Heart right ventricle (tissue), 16 donors: ENCODE measurements around the gene FBXL2. TPM values are rescaled to one million over a fixed set of nuclear protein-coding genes. Genes with fewer than 3 reads are reported as not detected.

ENCODE experiments used
- ATAC-seq, 8 donors: fragments of 200-7000 bp; cut with Tn5 transposase; one replicate each; pipeline ENCODE4 v1.9.1; 2020; ENCODE audit warnings: mild to moderate bottlenecking in 8 of 8, moderate library complexity in 8 of 8, moderate number of reproducible peaks in 1 of 8
- DNase-seq, 2 donors: peaks; one replicate each; pipeline ENCODE4 v3.0.0-alpha.2; 2020
- H3K27ac ChIP-seq, 10 donors: fragments of 200-600 bp; sonication (generic) in 2 of 10; one replicate each; pipeline versions ENCODE4 v1.5.0 to v1.8.0; 2020 to 2022; ENCODE audit warnings: mild to moderate bottlenecking in 3 of 10
- H3K27me3 ChIP-seq, 7 donors: fragments of 200-600 bp; one replicate each; pipeline ENCODE4 v1.8.0; 2021 to 2022; ENCODE audit warnings: mild to moderate bottlenecking in 2 of 7
- H3K36me3 ChIP-seq, 9 donors: fragments of 200-600 bp; sonication (generic) in 1 of 9; one replicate each; pipeline versions ENCODE4 v1.5.0 to v1.8.0; 2020 to 2022; ENCODE audit warnings: mild to moderate bottlenecking in 2 of 9
- H3K4me1 ChIP-seq, 9 donors: fragments of 200-600 bp; sonication (generic) in 1 of 9; one replicate each; pipeline versions ENCODE4 v1.5.0 to v1.8.0; 2020 to 2022; ENCODE audit warnings: mild to moderate bottlenecking in 4 of 9
- H3K4me3 ChIP-seq, 10 donors: fragments of 200-600 bp; sonication (generic) in 2 of 10; one replicate each; pipeline versions ENCODE4 v1.5.0 to v1.8.0; 2020 to 2022; ENCODE audit warnings: mild to moderate bottlenecking in 7 of 10, moderate library complexity in 2 of 10
- H3K9me3 ChIP-seq, 11 donors: fragments of 200-600 bp in 10 of 11; sonication (generic) in 2 of 11; one replicate each; pipeline versions ENCODE4 v1.5.0 to v1.8.0; 2013 to 2022; ENCODE audit warnings: mild to moderate bottlenecking in 2 of 11, control low read depth in 1 of 11, moderate library complexity in 1 of 11
- CTCF ChIP-seq, 9 donors: fragments of 200-600 bp; sonication (generic) in 2 of 9; IDR thresholded peaks; one replicate each; pipeline versions ENCODE4 v1.5.0 to v1.8.0; 2021 to 2022; ENCODE audit warnings: antibody characterized with exemption in 9 of 9, mild to moderate bottlenecking in 5 of 9, moderate library complexity in 1 of 9
- WGBS, 2 donors: extraction: QIAGEN DNeasy Blood & Tissue Kit; methylation state at CpG; one replicate each; pipeline ENCODE4 v1.1.7; 2013; ENCODE audit warnings: inconsistent platforms in 1 of 2; 5-methylcytosine and 5-hydroxymethylcytosine counted together
- intact Hi-C, 10 donors: fragments of 100-400 bp; cut with DNase I; formaldehyde crosslinking; loops; one replicate each; pipeline versions ENCODE4 v1.11.1 to v1.14.2; 2022
- polyA plus RNA-seq, 2 donors: library from polyadenylated mRNA; stranded (reverse); fragments of 200-250 nt; gene quantifications; one replicate each; pipeline ENCODE4 v1.2.3, GENCODE V29; 2013
- total RNA-seq, 10 donors: library from RNA; stranded (reverse); fragmentation: NEBNext Ultra II Directional in 3 of 10; extraction: Animal tissue kit (Norgen Biotek cat#: 25700) in 3 of 10; gene quantifications; one replicate each; pipeline versions ENCODE4 v1.2.1 to v1.2.4, GENCODE V29; 2021 to 2023
- donor health status: Arrhythmogenic right ventricular cardiomyopathy.
- donor health status: ischemic (EF 13 %, LVEDD 7.1; RV severe dilation, severe dysfunction).
- donor health status: healthy with polysubstance abuse.
- donor health status: DM: no; HTN: yes; CAD: no.
- donor health status: DM: no; HTN: no; CAD: no.
- donor health status: ischemic (EF 25% LVEDD 6.9; RV normal size, moderate dysfunction).
- donor health status: ischemic (EF 25% LVEDD 5.7; RV mildly dilated, moderate dysfunction).
- donor health status: healthy.
- donor health status: DM: yes; HTN: yes; CAD: no.
- donor health status: Ischemic cardiomyopathy.
- donor health status: ischemic (EF 35%, LVEDD 5.7; RV mildly dilated, moderate dysfunction).
- donor health status: nonischemic (EF 11% LVEDD 7.7; RV severe dilation, severe dysfunction).
- donor health status: DM: yes; HTN: yes; CAD: no.
- donor health status: PGD.
- donor health status: ischemic (EF 29% LVEDD 5.4; RV normal size, mild dysfunction).
- donor health status: nonischemic (EF 23%, LVEDD 6.1; RV moderate dilation, normal function).

The FBXL2 gene
- total and polyA plus RNA-seq, 12 donors: 0.87 to 3.6 (median 2.0) TPM

DNA sequence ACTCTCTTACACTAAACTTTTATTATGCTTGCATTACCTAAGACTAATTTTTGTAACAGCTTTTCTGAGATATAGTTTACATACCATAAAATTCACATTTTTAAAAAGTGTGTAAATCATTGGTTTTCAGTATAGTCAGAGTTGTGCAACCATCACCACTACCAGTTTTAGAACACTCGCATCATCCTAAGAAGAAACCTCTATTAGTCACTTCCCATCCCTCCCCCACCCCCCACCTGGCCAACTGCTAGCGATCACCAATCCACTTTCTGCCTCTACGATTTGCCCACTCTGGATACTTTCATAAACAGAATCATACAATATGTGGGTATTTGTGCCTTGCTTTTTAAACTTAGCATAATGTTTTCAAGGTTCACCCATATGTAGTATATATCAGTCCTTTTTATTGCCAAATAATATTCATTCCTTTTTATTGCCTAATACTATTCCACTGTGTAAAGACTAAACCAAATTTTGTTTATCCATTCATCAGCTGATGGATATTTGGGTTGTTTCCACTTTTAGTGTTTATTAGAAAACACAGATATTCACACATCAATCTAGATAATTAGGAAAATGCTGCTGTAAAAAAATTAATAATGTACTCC is 139.9 kb downstream of the FBXL2 start:
- no peak for DNase-seq

GRCh38 chr3:33419948-33420347 is 142.7 kb downstream of the FBXL2 start:
- no peak for ATAC-seq
- Histone ChIP-seq H3K4me1 (peaks cover 0 to 31% (median 6%) of the 10 kb centered on the region in 9 donors), H3K27me3 (no peaks in the 10 kb centered on the region), H3K9me3 (no peaks in the 10 kb centered on the region), H3K4me3 (no peak overlapping the region), H3K27ac (peak overlapping the region in 1 of 10 donors; percentile 65), H3K36me3 (peaks cover 0 to 97% (median 12%) of the 10 kb centered on the region in 9 donors)
- intact Hi-C loops: no loop called here
- no peak for DNase-seq
- TF ChIP-seq CTCF (IDR thresholded peaks at IDR 0.05): no peak
- WGBS, 2 donors: 88 to 98% methylated on average over 1 of the region's 1 CpG

More for the DNA sequence above, 139.9 kb downstream of the FBXL2 start:
- no peak overlapping the region for H3K27ac ChIP-seq
- H3K27me3 ChIP-seq: no peaks in the 10 kb centered on the region
- peaks cover 0 to 26% (median 0%) of the 10 kb centered on the region in 9 donors for H3K4me1 ChIP-seq
- no peak for TF ChIP-seq CTCF (IDR thresholded peaks at IDR 0.05)
- intact Hi-C loops: no loop called here
- peaks cover 0 to 97% (median 15%) of the 10 kb centered on the region in 9 donors for H3K36me3 ChIP-seq
- ATAC-seq: no peak
- H3K9me3 ChIP-seq: no peaks in the 10 kb centered on the region
- H3K4me3 ChIP-seq: no peak overlapping the region
- WGBS, 2 donors: 89 to 90% methylated on average over 3 of the region's 3 CpGs

DNA sequence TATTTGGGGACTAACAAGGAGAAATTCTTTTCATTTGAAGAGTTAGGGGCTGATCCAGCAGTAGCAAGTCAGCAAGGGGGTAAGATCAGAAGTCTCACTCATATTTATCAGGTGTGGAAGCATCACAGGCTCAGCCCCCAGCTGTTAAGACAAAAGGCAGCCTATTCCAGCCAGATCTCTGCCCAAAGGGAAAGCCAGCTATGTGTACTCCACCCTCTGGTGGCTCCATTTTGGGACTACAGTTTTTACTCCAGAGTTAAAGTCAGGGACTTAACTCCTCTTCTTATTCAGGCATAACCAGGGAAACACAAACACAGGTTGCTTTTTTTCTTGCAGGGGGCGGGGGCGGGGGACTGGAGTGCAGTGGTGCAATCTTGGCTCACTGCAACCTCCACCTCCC is 143.7 kb downstream of the FBXL2 start:
- Histone ChIP-seq H3K4me3 (no peak overlapping the region), H3K27me3 (no peaks in the 10 kb centered on the region), H3K36me3 (peaks cover 0 to 93% (median 15%) of the 10 kb centered on the region in 9 donors), H3K27ac (no peak overlapping the region), H3K4me1 (peaks cover 0 to 39% (median 12%) of the 10 kb centered on the region in 9 donors), H3K9me3 (no peaks in the 10 kb centered on the region)
- ATAC-seq (no peak), DNase-seq (no peak)
- peak in 1 of 9 donors; percentile 10 for TF ChIP-seq CTCF (IDR thresholded peaks at IDR 0.05)
- 95 to 100% methylated on average over 2 of the region's 2 CpGs for WGBS, 2 donors
- intact Hi-C loops: no loop called here

- 73 to 78% methylated on average over 10 of the region's 10 CpGs for WGBS, 2 donors
- ATAC-seq (peak in 6 of 8 donors; percentile 55 to 81 (median 73)), DNase-seq (peak in 1 of 2 donors; percentile 15)
- Histone ChIP-seq H3K4me1 (peaks cover 0 to 54% (median 38%) of the 10 kb centered on the region in 9 donors), H3K27ac (peak overlapping the region in 7 of 10 donors; percentile 18 to 61 (median 28)), H3K36me3 (peaks cover 0 to 57% (median 15%) of the 10 kb centered on the region in 9 donors), H3K9me3 (no peaks in the 10 kb centered on the region), H3K27me3 (no peaks in the 10 kb centered on the region), H3K4me3 (no peak overlapping the region)
- intact Hi-C loops: no loop called here
- TF ChIP-seq CTCF (IDR thresholded peaks at IDR 0.05): no peak
These were observed 147.6 kb downstream of the FBXL2 start for GRCh38 chr3:33424606-33425452.
